GM12865 (cell line): ENCODE measurements around the gene SLAMF6.

Experiments
- DNase-seq: peaks from one replicate; pipeline ENCODE4 v3.0.0; 2010; ENCODE audit warnings: low read depth
- H3K4me3 ChIP-seq: 2 replicates; pipeline ENCODE4 v1.5.1; 2011; ENCODE audit warnings: mild to moderate bottlenecking, low read depth, low read length, control low read depth
- TF ChIP-seq, protein P1 (sequence below): IDR thresholded peaks from 2 replicates; pipeline ENCODE4 v1.5.1; 2011; ENCODE audit warnings: low read length, control low read depth, low read depth, inconsistent platforms; ENCODE audit not compliant: insufficient read depth; ENCODE audit errors: missing control alignments

The SLAMF6 gene

DNA sequence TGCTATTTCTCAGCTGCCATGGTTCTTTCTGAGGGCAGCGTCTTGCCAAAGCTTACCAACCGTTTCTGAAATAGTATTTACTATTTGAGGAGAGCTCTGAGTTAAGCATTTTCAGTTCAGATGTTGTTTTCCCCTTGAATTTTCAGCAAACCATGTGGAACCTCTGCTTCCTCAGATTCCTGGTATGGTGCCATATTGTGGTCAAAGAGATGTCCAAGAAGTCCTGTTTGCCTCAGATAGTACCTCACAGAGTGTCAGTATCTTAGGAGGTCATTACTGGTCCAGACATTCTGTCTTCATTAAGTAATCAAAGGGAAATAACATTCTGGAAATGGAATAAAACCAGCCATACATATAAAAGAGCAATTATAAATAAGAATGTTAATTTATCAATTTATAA is 86.1 kb downstream of the SLAMF6 start:
- no peak overlapping the region for H3K4me3 ChIP-seq
- TF ChIP-seq, protein P1, sequence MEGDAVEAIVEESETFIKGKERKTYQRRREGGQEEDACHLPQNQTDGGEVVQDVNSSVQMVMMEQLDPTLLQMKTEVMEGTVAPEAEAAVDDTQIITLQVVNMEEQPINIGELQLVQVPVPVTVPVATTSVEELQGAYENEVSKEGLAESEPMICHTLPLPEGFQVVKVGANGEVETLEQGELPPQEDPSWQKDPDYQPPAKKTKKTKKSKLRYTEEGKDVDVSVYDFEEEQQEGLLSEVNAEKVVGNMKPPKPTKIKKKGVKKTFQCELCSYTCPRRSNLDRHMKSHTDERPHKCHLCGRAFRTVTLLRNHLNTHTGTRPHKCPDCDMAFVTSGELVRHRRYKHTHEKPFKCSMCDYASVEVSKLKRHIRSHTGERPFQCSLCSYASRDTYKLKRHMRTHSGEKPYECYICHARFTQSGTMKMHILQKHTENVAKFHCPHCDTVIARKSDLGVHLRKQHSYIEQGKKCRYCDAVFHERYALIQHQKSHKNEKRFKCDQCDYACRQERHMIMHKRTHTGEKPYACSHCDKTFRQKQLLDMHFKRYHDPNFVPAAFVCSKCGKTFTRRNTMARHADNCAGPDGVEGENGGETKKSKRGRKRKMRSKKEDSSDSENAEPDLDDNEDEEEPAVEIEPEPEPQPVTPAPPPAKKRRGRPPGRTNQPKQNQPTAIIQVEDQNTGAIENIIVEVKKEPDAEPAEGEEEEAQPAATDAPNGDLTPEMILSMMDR: no peak
- no peak for DNase-seq
